CD4-positive, alpha-beta T cell (primary cell): Measurements from ENCODE around the gene HDAC3. TPM values are rescaled to one million over a fixed set of nuclear protein-coding genes. Genes with fewer than 3 reads are reported as not detected.

Source experiments
- ATAC-seq: fragments of 200-7000 bp; cut with Tn5 transposase; one replicate; pipeline ENCODE4 v1.10.0; 2022; ENCODE audit warnings: mild to moderate bottlenecking; ENCODE audit not compliant: poor library complexity
- CTCF ChIA-PET: fragments of 350-600 bp; sonication (Branson Sonifier 250); formaldehyde crosslinking; loops from one replicate; lab custom pipeline; 2021; ENCODE audit warnings: antibody characterized with exemption, inconsistent platforms; lab: Charles Lee
- POLR2A ChIA-PET: fragments of 350-600 bp; sonication (Branson Sonifier 250); formaldehyde crosslinking; loops from one replicate; lab custom pipeline; 2021; ENCODE audit warnings: antibody characterized with exemption, inconsistent platforms; lab: Charles Lee
- DNase-seq, 14 experiments: peaks; one replicate each; pipeline ENCODE4 v3.0.0-alpha.2; 2013 to 2020; ENCODE audit warnings: mixed read lengths in 2 of 14
- H3K27ac ChIP-seq, 2 donors: one replicate each; pipeline versions ENCODE4 v1.5.1 to v1.7.0; 2013; ENCODE audit warnings: low read length in 2 of 2, low read depth in 1 of 2, mild to moderate bottlenecking in 1 of 2
- H3K27me3 ChIP-seq, 2 experiments: 1 replicate in 1 of 2; 2 replicates in 1 of 2; pipeline versions ENCODE4 v1.6.1 to v1.7.0; 2013; ENCODE audit warnings: low read length in 2 of 2, control low read depth in 1 of 2, mild to moderate bottlenecking in 1 of 2, moderate library complexity in 1 of 2; ENCODE audit not compliant: insufficient read depth in 2 of 2, control insufficient read depth in 1 of 2
- H3K36me3 ChIP-seq: one replicate; pipeline ENCODE4 v1.6.1; 2013; ENCODE audit warnings: low read length, control low read depth; ENCODE audit not compliant: insufficient read depth
- H3K4me1 ChIP-seq: one replicate; pipeline ENCODE4 v1.6.1; 2013; ENCODE audit warnings: low read length, control low read depth; ENCODE audit not compliant: insufficient read depth
- H3K4me3 ChIP-seq: one replicate; pipeline ENCODE4 v1.5.1; 2013; ENCODE audit warnings: mild to moderate bottlenecking, low read length, moderate library complexity
- H3K9me3 ChIP-seq, 2 experiments: 1 replicate in 1 of 2; 2 replicates in 1 of 2; pipeline versions ENCODE4 v1.6.1 to v1.7.0; 2013; ENCODE audit warnings: low read length in 2 of 2, mild to moderate bottlenecking in 2 of 2, control low read depth in 1 of 2, moderate library complexity in 1 of 2; ENCODE audit not compliant: control insufficient read depth in 1 of 2, insufficient read depth in 1 of 2
- H3K27ac Mint-ChIP-seq: one replicate; pipeline ENCODE4 v1.8.0; 2020; ENCODE audit warnings: mixed read lengths
- H3K27me3 Mint-ChIP-seq: one replicate; pipeline ENCODE4 v1.8.0; 2021; ENCODE audit warnings: mixed read lengths
- H3K36me3 Mint-ChIP-seq: one replicate; pipeline ENCODE4 v1.8.0; 2021; ENCODE audit warnings: low read depth, mixed read lengths
- H3K4me1 Mint-ChIP-seq: one replicate; pipeline ENCODE4 v1.8.0; 2021; ENCODE audit warnings: low read depth, mixed read lengths
- H3K4me3 Mint-ChIP-seq: one replicate; pipeline ENCODE4 v1.8.0; 2020; ENCODE audit warnings: mild to moderate bottlenecking, mixed read lengths
- H3K9me3 Mint-ChIP-seq: one replicate; pipeline ENCODE4 v1.8.0; 2020; ENCODE audit warnings: mixed read lengths
- intact Hi-C, 2 experiments: fragments of 100-400 bp; cut with DNase I in 1 of 2; cut with micrococcal nuclease in 1 of 2; formaldehyde crosslinking; loops; one replicate each; pipeline versions ENCODE4 v1.15.1 to v1.9.0; 2023 to 2025; cut with DNase I, micrococcal nuclease
- total RNA-seq, 174 experiments: library from RNA in 2 of 174; stranded (reverse) in 2 of 174; gene quantifications; one replicate each; pipeline ENCODE4 v1.2.3 and lab custom pipeline; 2021 to 2026
- TF ChIP-seq, protein P1 (sequence below): fragments of 200-600 bp; IDR thresholded peaks from one replicate; pipeline ENCODE4 v1.8.0; 2022; ENCODE audit warnings: antibody characterized with exemption, mild to moderate bottlenecking

Gene HDAC3
- total RNA-seq, 2 experiments from 2014 or later, result 51.1 to 52.7 TPM

DNA sequence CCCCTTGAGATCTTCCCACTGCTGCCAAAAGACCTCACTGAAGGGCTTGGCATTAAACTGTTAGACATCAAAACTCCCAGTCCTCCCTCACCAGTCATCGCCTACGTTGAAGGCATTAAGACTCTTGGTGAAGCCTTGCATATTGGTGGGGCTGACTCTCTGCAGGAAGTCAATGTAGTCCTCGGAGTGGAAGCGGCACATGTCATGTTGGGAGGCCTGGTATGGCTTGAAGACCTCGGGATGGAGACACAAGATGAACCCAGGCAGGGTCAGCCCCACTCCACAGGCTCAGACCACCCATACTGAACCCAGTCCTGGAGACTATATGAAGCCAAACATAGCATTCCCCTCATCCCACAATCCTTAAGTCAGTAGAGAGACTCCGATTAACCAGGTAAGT, 1.9 kb downstream of the HDAC3 start:
- no peaks in the 10 kb centered on the region for H3K9me3 ChIP-seq
- no peaks in the 10 kb centered on the region for H3K27me3 ChIP-seq
- H3K4me3 ChIP-seq, result no peak overlapping the region
- peak overlapping the region; percentile 28 for H3K27ac Mint-ChIP-seq
- ChIA-PET CTCF (interaction anchor here (6.2 to 6.3 kb wide), 2 partner anchors 15 to 42 kb away, joined by 43 to 77 read pairs; partner anchors contain the start of gene DIAPH1), POLR2A (interaction anchor here (4.7 to 8.8 kb wide), 2 partner anchors 16 to 17 kb away, joined by 73 to 100 read pairs; partner anchors contain the start of genes DIAPH1 and FCHSD1)
- H3K36me3 ChIP-seq, result peaks cover 33% of the 10 kb centered on the region
- peaks cover 57% of the 10 kb centered on the region for H3K36me3 Mint-ChIP-seq
- intact Hi-C loops, result loop anchor here in 1 of 2 experiments (5.0 kb wide), 1 partner anchor 42 kb away; no protein-coding TSS in a partner anchor
- H3K4me1 Mint-ChIP-seq, result peaks cover 46% of the 10 kb centered on the region
- peaks cover 42% of the 10 kb centered on the region for H3K4me1 ChIP-seq
- no peak for ATAC-seq
- peak overlapping the region; percentile 92 for H3K4me3 Mint-ChIP-seq
- no peaks in the 10 kb centered on the region for H3K27me3 Mint-ChIP-seq
- no peak for DNase-seq
- TF ChIP-seq, protein P1, sequence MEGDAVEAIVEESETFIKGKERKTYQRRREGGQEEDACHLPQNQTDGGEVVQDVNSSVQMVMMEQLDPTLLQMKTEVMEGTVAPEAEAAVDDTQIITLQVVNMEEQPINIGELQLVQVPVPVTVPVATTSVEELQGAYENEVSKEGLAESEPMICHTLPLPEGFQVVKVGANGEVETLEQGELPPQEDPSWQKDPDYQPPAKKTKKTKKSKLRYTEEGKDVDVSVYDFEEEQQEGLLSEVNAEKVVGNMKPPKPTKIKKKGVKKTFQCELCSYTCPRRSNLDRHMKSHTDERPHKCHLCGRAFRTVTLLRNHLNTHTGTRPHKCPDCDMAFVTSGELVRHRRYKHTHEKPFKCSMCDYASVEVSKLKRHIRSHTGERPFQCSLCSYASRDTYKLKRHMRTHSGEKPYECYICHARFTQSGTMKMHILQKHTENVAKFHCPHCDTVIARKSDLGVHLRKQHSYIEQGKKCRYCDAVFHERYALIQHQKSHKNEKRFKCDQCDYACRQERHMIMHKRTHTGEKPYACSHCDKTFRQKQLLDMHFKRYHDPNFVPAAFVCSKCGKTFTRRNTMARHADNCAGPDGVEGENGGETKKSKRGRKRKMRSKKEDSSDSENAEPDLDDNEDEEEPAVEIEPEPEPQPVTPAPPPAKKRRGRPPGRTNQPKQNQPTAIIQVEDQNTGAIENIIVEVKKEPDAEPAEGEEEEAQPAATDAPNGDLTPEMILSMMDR, result no peak
- no peaks in the 10 kb centered on the region for H3K9me3 Mint-ChIP-seq
- no peak overlapping the region for H3K27ac ChIP-seq

DNA sequence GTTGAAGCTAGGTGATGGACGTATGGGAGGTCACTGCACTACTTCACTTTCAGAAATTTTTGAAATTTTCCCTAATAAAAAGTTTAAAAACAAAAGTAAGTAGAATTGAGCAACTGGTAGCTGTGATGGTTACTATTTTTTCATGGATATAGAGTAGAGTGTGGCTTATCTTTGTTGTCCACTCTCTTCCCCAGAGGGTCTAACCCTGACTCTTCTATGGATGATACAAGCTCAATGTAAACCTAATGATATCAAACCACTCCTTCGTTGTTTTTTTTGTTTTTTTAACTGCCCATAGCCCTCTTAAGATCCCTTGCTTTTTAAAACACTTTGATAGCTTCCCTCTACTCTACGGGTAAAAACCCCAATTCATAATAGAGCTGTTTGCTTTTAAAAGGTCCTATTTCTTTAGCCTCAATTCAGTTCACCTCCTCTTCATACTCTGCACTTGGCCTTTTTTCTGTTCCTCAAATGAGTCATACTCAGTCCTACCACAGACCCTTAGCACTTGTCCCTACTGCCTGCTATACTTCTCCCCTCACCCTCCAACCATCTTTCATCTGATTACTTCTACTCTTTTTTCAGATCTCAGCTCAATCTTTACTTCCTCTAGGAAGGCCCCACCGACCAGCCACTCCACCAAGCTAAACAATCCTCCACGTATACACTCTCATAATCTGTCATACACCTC, 2.6 kb downstream of the HDAC3 start:
- DNase-seq (no peak), ATAC-seq (no peak)
- H3K27me3 ChIP-seq, result no peaks in the 10 kb centered on the region
- H3K4me1 Mint-ChIP-seq, result peaks cover 53% of the 10 kb centered on the region
- peaks cover 42% of the 10 kb centered on the region for H3K4me1 ChIP-seq
- H3K36me3 ChIP-seq, result peaks cover 39% of the 10 kb centered on the region
- ChIA-PET CTCF (interaction anchor here (0.7 to 6.3 kb wide), 5 partner anchors 10 to 1150 kb away, joined by 3 to 77 read pairs (median 9); partner anchors contain the start of gene DIAPH1), POLR2A (interaction anchor here (1.5 to 8.8 kb wide), 3 partner anchors 10 to 17 kb away, joined by 4 to 100 read pairs (median 7); partner anchors contain the start of genes DIAPH1 and FCHSD1)
- H3K27me3 Mint-ChIP-seq, result no peaks in the 10 kb centered on the region
- no peak overlapping the region for H3K27ac ChIP-seq
- H3K4me3 Mint-ChIP-seq, result no peak overlapping the region
- H3K9me3 Mint-ChIP-seq, result no peaks in the 10 kb centered on the region
- intact Hi-C loops, result no loop called here
- TF ChIP-seq, protein P1, result no peak
- no peak overlapping the region for H3K4me3 ChIP-seq
- H3K36me3 Mint-ChIP-seq, result peaks cover 64% of the 10 kb centered on the region
- H3K9me3 ChIP-seq, result no peaks in the 10 kb centered on the region
- peak overlapping the region; percentile 19 for H3K27ac Mint-ChIP-seq

GRCh38 chr5:141632650-141633049, 4.0 kb downstream of the HDAC3 start:
- Histone ChIP-seq H3K4me1 (peaks cover 29% of the 10 kb centered on the region), H3K27me3 (no peaks in the 10 kb centered on the region), H3K4me3 (no peak overlapping the region), H3K36me3 (peaks cover 49% of the 10 kb centered on the region), H3K9me3 (no peaks in the 10 kb centered on the region), H3K27ac (no peak overlapping the region)
- intact Hi-C loops, result no loop called here
- TF ChIP-seq, protein P1, result no peak
- ATAC-seq, result no peak
- H3K4me3 Mint-ChIP-seq, result no peak overlapping the region
- no peaks in the 10 kb centered on the region for H3K9me3 Mint-ChIP-seq
- H3K27me3 Mint-ChIP-seq, result no peaks in the 10 kb centered on the region
- H3K4me1 Mint-ChIP-seq, result peaks cover 50% of the 10 kb centered on the region
- peaks cover 73% of the 10 kb centered on the region for H3K36me3 Mint-ChIP-seq
- DNase-seq, result no peak
- CTCF ChIA-PET, result interaction anchor here (2.0 to 6.3 kb wide), 4 partner anchors 13 to 69 kb away, joined by 9 to 77 read pairs (median 30); partner anchors contain the start of gene DIAPH1
- H3K27ac Mint-ChIP-seq, result no peak overlapping the region
- POLR2A ChIA-PET, result interaction anchor here (1.0 to 8.8 kb wide), 4 partner anchors 14 to 40 kb away, joined by 3 to 100 read pairs (median 8); partner anchors contain the start of genes DIAPH1 and FCHSD1
